Stimulated activated naive CD8-positive, alpha-beta T cell treated with anti-CD3 and anti-CD28 coated beads, Interleukin-15, amount 100 ng/mL, for 72 hours (primary cell): ENCODE data around the gene LRP11.
"Not testable (repeated sequence)": the region's sequence is repeated elsewhere in the genome, so short reads cannot be mapped to it uniquely, and the experiment has no call there.

Experiments used
- ATAC-seq: fragments of 150-1000 bp; cut with Tn5 transposase; 2 replicates; pipeline ENCODE4 v1.10.0; 2021; ENCODE audit warnings: mild to moderate bottlenecking, moderate library complexity
- DNase-seq, 2 donors: peaks; one replicate each; pipeline ENCODE4 v3.0.0; 2021 to 2022
- H3K27ac Mint-ChIP-seq, 2 donors: one replicate each; pipeline ENCODE4 v1.8.0; 2022; ENCODE audit warnings: mild to moderate bottlenecking in 2 of 2, mixed read lengths in 2 of 2, moderate library complexity in 2 of 2
- H3K27me3 Mint-ChIP-seq: one replicate; pipeline ENCODE4 v1.8.0; 2022; ENCODE audit warnings: mixed read lengths
- H3K4me1 Mint-ChIP-seq: one replicate; pipeline ENCODE4 v1.8.0; 2022; ENCODE audit warnings: mild to moderate bottlenecking, mixed read lengths
- H3K4me3 Mint-ChIP-seq, 2 donors: one replicate each; pipeline ENCODE4 v1.8.0; 2022; ENCODE audit warnings: mild to moderate bottlenecking in 2 of 2, mixed read lengths in 2 of 2, moderate library complexity in 1 of 2
- H3K9me3 Mint-ChIP-seq, 2 donors: one replicate each; pipeline ENCODE4 v1.8.0; 2022; ENCODE audit warnings: mixed read lengths in 2 of 2

The LRP11 gene

DNA sequence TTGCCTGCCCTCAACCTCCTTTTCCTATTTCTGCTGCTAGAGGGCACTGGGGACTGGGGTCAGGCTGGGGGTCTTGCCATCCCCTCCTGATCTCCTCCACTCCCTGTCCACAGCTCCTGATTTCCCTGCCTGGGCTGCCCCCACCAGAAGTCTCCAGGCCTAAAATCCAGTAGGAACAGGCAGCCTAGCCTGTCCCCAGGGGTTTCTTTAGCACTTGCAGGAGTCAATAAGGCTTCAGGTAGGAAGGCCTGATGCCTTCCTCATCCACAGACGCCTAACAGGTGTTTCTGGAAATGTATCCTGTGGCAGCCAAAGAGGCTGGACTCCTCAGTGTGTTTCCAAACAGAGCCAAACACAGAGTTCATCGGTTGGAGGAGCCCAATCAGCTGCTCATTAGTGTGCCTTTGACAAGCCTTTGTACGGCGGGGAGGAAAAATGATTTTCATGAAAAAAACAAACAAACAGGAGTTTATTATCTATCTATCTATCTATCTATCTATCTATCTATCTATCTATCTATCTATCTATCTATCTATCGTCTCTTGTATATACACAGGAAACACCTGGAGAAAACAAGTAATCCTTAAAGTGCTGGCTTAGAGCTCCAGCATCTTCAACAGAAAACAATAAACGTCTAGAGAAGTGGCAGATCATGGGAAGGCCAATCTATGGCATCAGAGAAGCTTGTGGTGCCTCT, 37.4 kb upstream of the LRP11 start:
- Mint-ChIP-seq H3K9me3 (no peaks in the 10 kb centered on the region), H3K27me3 (peaks cover 11% of the 10 kb centered on the region), H3K4me3 (no peak overlapping the region), H3K27ac (no peak overlapping the region), H3K4me1 (peaks cover 2% of the 10 kb centered on the region)
- ATAC-seq (no peak), DNase-seq (no peak)

DNA sequence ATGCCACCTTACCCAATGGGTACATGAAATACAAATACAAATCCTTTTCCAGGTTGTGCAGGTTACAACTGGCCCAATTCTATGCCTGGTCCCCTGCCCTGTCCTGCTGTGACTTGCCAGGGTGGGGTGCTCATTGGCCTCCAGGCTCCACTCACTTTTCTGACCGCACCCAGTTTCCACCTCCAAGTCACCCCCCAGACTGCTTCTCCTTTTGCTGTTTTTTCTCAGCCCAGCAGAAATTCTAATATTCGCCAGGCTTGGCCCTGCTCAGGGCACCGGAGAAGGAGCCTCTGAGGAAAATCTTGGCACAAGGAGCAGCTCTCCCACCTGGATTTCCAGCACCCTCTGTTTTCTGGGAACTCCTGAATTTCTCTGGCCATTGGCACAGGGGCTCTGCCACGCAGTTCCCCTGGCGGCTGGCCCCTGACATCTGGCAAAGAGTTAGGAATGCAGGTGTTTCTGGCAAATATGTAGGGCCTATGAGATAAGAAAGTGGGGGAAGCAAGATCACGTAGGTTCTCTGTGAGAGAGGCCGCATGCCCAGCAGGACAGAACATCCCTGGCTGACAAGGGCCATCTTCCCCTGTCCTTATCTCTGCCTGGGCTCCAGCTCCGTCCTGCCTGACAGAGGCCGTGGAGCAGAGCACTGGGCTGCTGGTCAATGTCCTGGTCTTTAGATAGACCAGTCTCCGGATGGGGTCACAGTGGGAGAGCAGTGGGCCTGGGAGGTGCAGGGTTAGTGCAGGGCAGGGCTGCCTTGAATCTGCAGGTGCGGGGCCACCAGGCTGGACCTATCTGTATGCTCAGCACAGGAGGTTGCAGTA, 36.7 kb upstream of the LRP11 start:
- Mint-ChIP-seq H3K9me3 (no peaks in the 10 kb centered on the region), H3K27ac (no peak overlapping the region), H3K4me1 (peaks cover 10% of the 10 kb centered on the region), H3K27me3 (peaks cover 11% of the 10 kb centered on the region), H3K4me3 (no peak overlapping the region)
- DNase-seq (peak in 1 of 2 donors; percentile 2), ATAC-seq (no peak)

GRCh38 chr6:149899926-149900619, 35.9 kb upstream of the LRP11 start:
- peaks cover 8% of the 10 kb centered on the region for H3K27me3 Mint-ChIP-seq
- no peak for ATAC-seq

DNA sequence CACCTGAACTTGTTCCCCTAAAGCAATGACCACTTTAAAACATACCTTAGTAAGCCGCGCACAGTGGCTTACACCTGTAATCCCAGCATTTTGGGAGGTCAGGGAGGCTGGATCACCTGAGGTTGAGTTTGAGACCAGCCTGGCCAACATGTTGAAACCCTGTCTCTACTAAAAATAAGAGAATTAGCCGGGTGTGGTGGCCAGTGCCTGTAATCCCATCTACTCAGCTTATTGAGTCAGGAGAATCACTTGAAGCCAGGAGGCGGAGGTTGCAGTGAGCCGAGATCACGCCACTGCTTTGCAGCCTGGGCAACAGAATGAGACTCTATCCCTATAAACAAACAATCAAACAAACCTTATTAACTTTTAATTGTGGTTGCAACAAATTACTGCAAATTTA, 35.3 kb upstream of the LRP11 start:
- no peak for DNase-seq
- Mint-ChIP-seq H3K9me3 (no peaks in the 10 kb centered on the region), H3K27ac (no peak overlapping the region), H3K27me3 (peaks cover 8% of the 10 kb centered on the region), H3K4me3 (no peak overlapping the region), H3K4me1 (peaks cover 13% of the 10 kb centered on the region)
- ATAC-seq = no peak

More at GRCh38 chr6:149899926-149900619, 35.9 kb upstream of the LRP11 start:
- peak in 1 of 2 donors; percentile 3 for DNase-seq
- Mint-ChIP-seq H3K4me3 (no peak overlapping the region), H3K27ac (peak overlapping the region in 1 of 2 donors; percentile 61), H3K4me1 (peaks cover 13% of the 10 kb centered on the region), H3K9me3 (no peaks in the 10 kb centered on the region)

DNA sequence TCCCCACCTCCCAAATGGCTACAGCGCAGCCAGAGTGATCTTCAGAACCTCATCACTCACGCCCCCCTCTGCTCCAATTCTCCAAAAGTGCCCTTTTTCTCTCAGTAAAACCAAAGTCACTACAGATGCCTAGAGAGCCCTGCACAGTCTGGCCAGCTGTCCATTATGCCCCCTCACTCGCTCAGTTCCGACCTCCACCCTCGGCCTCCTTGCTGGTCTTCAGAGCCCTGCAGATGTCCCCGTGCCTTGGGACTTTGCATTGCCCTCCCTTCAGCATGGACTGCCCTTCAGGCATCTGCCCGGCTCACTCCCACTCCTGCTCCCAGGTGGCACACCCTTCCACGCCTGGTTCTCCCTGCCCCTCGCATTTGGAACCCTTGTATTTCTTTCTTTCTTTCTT, 34.8 kb upstream of the LRP11 start:
- Mint-ChIP-seq H3K27ac (no peak overlapping the region), H3K4me3 (no peak overlapping the region), H3K9me3 (no peaks in the 10 kb centered on the region), H3K27me3 (peaks cover 12% of the 10 kb centered on the region), H3K4me1 (peaks cover 13% of the 10 kb centered on the region)
- DNase-seq (no peak), ATAC-seq (no peak)

DNA sequence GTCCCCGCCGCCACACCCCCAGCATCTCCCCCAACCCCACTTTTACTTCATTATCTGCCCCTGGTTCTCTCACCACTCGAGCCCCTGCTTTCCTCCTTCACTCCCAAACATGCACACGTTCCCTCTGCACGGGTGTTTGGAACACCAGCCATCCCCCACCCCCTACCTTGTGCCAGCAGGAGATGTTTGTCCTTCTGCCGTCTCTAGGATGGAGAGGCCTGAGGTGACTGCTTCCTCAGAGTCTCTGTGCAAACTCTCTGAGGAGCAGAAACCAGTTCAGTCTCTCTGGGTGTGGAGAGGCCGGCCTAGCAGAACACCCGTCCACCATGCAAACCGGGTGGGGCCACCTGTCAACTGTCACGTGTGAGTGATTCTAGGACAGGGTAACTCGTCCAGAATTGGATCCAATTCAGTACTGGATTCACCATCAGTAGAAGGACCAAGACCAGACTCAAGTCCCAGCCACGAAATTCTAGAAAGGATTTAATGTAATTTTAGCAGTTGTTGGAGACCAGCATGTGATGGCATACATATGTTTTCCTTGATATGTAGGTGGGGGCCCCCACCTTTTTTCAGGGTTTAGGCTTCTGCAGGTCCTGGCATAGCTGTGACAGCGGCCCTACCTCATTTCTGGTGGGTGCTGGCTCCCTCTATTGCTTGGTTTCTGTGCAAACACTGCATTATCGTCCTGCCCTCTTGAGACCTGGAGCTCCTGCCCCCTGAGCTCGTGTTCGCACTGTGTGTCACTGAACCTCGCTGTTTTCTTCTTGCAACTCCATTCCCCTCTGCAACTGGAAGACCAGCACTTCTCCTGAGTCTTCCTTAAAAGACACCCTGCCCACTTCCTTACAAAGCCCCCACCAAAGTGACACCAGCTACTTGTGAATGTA, 33.9 kb upstream of the LRP11 start, which contains the start of gene RAET1E:
Gene RAET1E (minus strand): TSS at position 259 of the 890 bp plus-strand sequence. CDS start 7,212 bp downstream, outside the sequence.
- ATAC-seq = no peak
- Mint-ChIP-seq H3K4me3 (no peak within 1 kb of the TSS), H3K9me3 (no peaks in the 10 kb centered on the region), H3K27me3 (peaks cover 21% of the 10 kb centered on the region), H3K4me1 (peaks cover 13% of the 10 kb centered on the region), H3K27ac (no peak within 1 kb of the TSS)
- no peak for DNase-seq

GRCh38 chr6:149897015-149897697, 33.0 kb upstream of the LRP11 start:
- H3K4me3 Mint-ChIP-seq = no peak overlapping the region
- peaks cover 13% of the 10 kb centered on the region for H3K4me1 Mint-ChIP-seq
- H3K9me3 Mint-ChIP-seq = no peaks in the 10 kb centered on the region
- ATAC-seq (no peak), DNase-seq (no peak)
- H3K27ac Mint-ChIP-seq = no peak overlapping the region
- H3K27me3 Mint-ChIP-seq = peaks cover 25% of the 10 kb centered on the region

DNA sequence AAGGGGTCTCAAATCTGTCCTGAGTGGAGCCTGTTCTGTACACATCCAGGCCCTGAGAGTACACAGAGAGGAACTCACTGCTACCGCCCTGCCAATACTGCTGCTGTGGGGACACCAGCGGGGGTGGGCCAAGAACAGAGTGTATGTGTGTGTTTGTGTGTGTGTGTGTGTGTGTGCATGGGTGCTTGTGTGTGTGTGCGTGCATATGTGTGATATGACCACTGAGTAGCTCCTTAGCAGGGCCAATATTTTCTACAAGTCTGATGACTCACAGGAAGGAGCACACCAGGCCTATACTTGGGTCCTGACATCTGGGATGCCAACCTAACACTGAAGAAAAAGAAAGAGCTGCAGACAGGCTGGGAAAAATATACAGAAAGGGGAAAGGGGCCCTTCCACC, 32.3 kb upstream of the LRP11 start:
- Mint-ChIP-seq H3K4me3 (no peak overlapping the region), H3K4me1 (peaks cover 13% of the 10 kb centered on the region), H3K9me3 (no peaks in the 10 kb centered on the region), H3K27ac (no peak overlapping the region), H3K27me3 (peaks cover 25% of the 10 kb centered on the region)
- DNase-seq = no peak
- ATAC-seq = peak; percentile 37

DNA sequence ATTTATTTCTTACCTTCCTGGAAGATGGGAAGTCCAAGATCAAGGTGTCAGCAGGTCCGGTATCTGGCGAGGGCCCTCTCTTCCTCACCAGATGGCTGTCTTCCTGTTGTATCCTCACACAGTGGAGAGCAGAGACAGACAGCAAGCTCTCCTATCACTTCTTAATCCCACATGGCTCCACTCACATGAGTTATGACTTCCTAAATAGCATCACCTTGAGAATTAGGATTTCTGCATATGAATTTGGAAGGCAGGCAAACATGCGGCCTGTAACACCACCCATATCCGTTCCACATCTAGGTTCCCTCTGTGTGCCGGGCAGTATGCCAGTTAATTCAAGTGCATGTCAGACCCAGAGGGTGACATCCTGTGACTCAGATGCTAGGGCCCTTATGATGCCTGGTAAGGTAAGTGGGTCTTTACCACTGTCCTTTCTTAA, 31.7 kb upstream of the LRP11 start:
- Mint-ChIP-seq H3K9me3 (no peaks in the 10 kb centered on the region), H3K4me3 (no peak overlapping the region), H3K27me3 (peaks cover 25% of the 10 kb centered on the region), H3K4me1 (peaks cover 13% of the 10 kb centered on the region), H3K27ac (peak overlapping the region in 1 of 2 donors; percentile 54)
- DNase-seq (peak; percentile 37 to 54), ATAC-seq (peak; percentile 97)

DNA sequence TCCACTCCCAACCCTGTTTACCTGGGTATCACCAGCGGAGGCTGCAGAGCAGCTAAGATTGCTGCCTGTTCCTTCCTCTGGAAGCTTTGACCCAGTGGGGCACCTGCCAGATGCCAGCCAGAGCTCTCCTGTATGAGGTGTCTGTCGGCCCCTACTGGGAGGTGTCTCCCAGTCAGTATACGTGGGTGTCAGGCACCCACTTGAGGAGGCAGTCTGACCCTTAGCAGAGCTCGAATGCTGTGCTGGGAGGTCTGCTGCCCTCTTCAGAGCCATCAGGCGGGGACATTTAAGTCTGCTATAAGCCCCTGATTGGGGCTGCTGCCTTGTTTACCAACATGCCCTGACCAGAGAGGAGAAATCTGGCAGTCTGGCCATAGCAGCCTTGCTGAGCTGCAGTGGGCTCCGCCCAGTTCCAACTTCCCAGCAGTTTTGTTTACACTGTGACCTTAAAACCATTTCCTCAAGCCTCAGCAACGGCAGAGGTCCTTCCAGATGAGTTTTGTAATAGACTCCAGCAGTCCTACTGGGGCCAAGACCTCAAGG, 31.0 kb upstream of the LRP11 start:
- H3K27me3 Mint-ChIP-seq = peaks cover 25% of the 10 kb centered on the region
- DNase-seq = no peak
- no peak overlapping the region for H3K4me3 Mint-ChIP-seq
- no peak overlapping the region for H3K27ac Mint-ChIP-seq
- H3K4me1 Mint-ChIP-seq = peaks cover 13% of the 10 kb centered on the region
- H3K9me3 Mint-ChIP-seq = no peaks in the 10 kb centered on the region
- ATAC-seq = no peak

GRCh38 chr6:149891864-149892263, 27.7 kb upstream of the LRP11 start:
- not testable (repeated sequence) for H3K4me3 Mint-ChIP-seq, ATAC-seq, DNase-seq, H3K9me3 Mint-ChIP-seq, H3K27ac Mint-ChIP-seq
- H3K27me3 Mint-ChIP-seq = peaks cover 47% of the 10 kb centered on the region
- peaks cover 13% of the 10 kb centered on the region for H3K4me1 Mint-ChIP-seq

DNA sequence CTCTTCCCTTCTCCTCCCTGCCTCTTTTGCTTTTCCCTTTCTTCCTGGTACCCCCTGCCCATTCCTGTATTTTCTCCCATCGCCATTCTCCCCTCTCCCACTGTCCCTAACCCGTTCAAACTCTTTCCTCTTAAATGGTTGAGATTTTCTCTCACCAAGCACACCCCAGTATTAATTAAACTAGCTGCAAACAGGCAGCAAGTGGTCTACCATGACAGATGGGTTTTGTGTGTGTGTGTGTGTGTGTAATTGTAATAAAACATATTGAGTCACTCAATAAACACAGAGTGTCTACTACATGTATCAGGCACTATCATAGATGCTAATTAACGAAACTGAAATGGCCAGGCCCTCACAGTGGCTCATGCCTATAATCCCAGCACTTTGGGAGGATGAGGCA, 27.1 kb upstream of the LRP11 start:
- DNase-seq (no peak), ATAC-seq (no peak)
- Mint-ChIP-seq H3K9me3 (no peaks in the 10 kb centered on the region), H3K27ac (no peak overlapping the region), H3K4me3 (no peak overlapping the region), H3K4me1 (peaks cover 7% of the 10 kb centered on the region), H3K27me3 (peaks cover 50% of the 10 kb centered on the region)

DNA sequence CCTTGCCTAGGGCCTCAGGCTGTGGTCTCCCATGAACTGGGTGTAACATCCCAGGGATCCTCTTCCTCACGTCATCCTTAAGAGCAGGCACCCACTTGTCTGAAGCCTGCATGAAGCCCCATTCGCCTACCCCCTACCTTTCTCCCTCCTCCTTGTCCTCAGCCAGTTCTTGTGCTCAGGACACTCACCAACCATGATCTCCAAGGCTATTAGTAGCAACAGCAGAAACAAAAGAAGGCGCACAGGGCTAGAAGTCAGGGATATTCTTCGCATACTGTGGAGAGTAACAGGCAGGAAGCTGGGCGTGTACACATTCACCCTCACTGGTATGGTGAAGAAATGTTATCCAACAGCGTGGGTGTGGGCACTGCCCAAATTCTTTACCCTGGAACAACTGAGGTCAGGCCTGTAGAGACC, 26.5 kb upstream of the LRP11 start:
- H3K4me1 Mint-ChIP-seq = peaks cover 1% of the 10 kb centered on the region
- H3K9me3 Mint-ChIP-seq = no peaks in the 10 kb centered on the region
- no peak overlapping the region for H3K27ac Mint-ChIP-seq
- peaks cover 50% of the 10 kb centered on the region for H3K27me3 Mint-ChIP-seq
- DNase-seq (no peak), ATAC-seq (no peak)
- H3K4me3 Mint-ChIP-seq = no peak overlapping the region

DNA sequence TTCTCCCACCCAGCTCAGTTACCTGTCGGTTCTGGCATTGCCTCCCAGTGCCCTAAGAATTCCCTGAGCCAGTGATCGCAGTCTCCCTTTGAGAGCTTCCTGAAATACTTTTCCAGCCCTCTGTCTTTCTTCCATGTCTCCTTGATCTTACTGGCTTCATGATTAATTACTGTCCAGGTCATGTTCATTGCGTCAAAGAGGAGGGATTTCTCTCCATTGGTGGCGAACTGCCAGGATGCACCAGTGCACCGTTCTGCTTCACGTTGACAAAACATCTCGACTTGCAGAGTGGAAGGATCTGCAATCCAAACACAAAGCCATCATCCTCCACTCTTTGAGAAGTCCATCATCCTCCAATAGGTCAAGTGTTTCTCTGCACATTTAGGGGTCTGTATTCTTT, 25.2 kb upstream of the LRP11 start:
- no peak for ATAC-seq
- DNase-seq = no peak
- H3K9me3 Mint-ChIP-seq = no peaks in the 10 kb centered on the region
- H3K27ac Mint-ChIP-seq = no peak overlapping the region
- no peaks in the 10 kb centered on the region for H3K4me1 Mint-ChIP-seq
- no peak overlapping the region for H3K4me3 Mint-ChIP-seq
- peaks cover 50% of the 10 kb centered on the region for H3K27me3 Mint-ChIP-seq
